HG03095 (cell line): ENCODE results near the gene HIVEP1.
A peak's percentile ranks its signal among the peaks of the same experiment; 100 is the strongest.
"Not testable (repeated sequence)": the region's sequence is repeated elsewhere in the genome, so short reads cannot be mapped to it uniquely, and the experiment has no call there.

ENCODE experiments used
- ATAC-seq: cut with Tn5 transposase; IDR thresholded peaks from one replicate; pipeline ENCODE4 v1.9.1; 2021; ENCODE audit warnings: moderate library complexity; ENCODE audit not compliant: unreplicated experiment

The HIVEP1 gene

GRCh38 chr6:12082368-12082767 lies 70.3 kb downstream of the HIVEP1 start:
- no peak for ATAC-seq

- ATAC-seq: no peak
These were observed 71.2 kb downstream of the HIVEP1 start for GRCh38 chr6:12083302-12083701.

GRCh38 chr6:12083763-12084162 lies 71.7 kb downstream of the HIVEP1 start:
- ATAC-seq: no peak

- no peak for ATAC-seq
These were observed 72.6 kb downstream of the HIVEP1 start for GRCh38 chr6:12084681-12085080.

- no peak for ATAC-seq
These were observed 76.4 kb downstream of the HIVEP1 start for GRCh38 chr6:12088531-12088930.

- no peak for ATAC-seq
These were observed 78.6 kb downstream of the HIVEP1 start for GRCh38 chr6:12090714-12091113.

- ATAC-seq: no peak
These were observed 80.7 kb downstream of the HIVEP1 start for GRCh38 chr6:12092762-12093161.

- ATAC-seq: no peak
These were observed 82.6 kb downstream of the HIVEP1 start for GRCh38 chr6:12094689-12095088.

- ATAC-seq: no peak
These were observed 84.2 kb downstream of the HIVEP1 start for GRCh38 chr6:12096342-12096741.

- ATAC-seq: no peak
These were observed 85.7 kb downstream of the HIVEP1 start for GRCh38 chr6:12097791-12098190.

GRCh38 chr6:12099623-12100338 lies 87.7 kb downstream of the HIVEP1 start:
- ATAC-seq: no peak

GRCh38 chr6:12101048-12101447 lies 88.9 kb downstream of the HIVEP1 start:
- ATAC-seq: no peak

GRCh38 chr6:12101653-12102312 lies 89.7 kb downstream of the HIVEP1 start:
- ATAC-seq: no peak

- ATAC-seq: no peak
These were observed 90.2 kb downstream of the HIVEP1 start for GRCh38 chr6:12102350-12102749.

- ATAC-seq: no peak
These were observed 91.0 kb downstream of the HIVEP1 start for GRCh38 chr6:12103158-12103557.

- no peak for ATAC-seq
These were observed 93.2 kb downstream of the HIVEP1 start for GRCh38 chr6:12105271-12105670.

GRCh38 chr6:12108376-12108775 lies 96.3 kb downstream of the HIVEP1 start:
- not testable (repeated sequence) for ATAC-seq

- no peak for ATAC-seq
These were observed 98.6 kb downstream of the HIVEP1 start for GRCh38 chr6:12110523-12111362.

- no peak for ATAC-seq
These were observed 99.2 kb downstream of the HIVEP1 start for GRCh38 chr6:12111363-12111670.

- ATAC-seq: no peak
These were observed 100.6 kb downstream of the HIVEP1 start for GRCh38 chr6:12112540-12113189.

GRCh38 chr6:12113190-12113577 lies 101.1 kb downstream of the HIVEP1 start:
- ATAC-seq: peak; percentile 34
